H9 (cell line): ENCODE measurements around the gene FAM53B. TPM values are rescaled to one million over a fixed set of nuclear protein-coding genes. Genes with fewer than 3 reads are reported as not detected.

Experiments
- DNase-seq: peaks from one replicate; pipeline ENCODE4 v3.0.0-alpha.2; 2017
- H2AFZ ChIP-seq: one replicate; pipeline ENCODE4 v1.6.1; 2013; ENCODE audit warnings: mild to moderate bottlenecking, low read length, control low read depth, moderate library complexity
- H2AK5ac ChIP-seq: 2 replicates; pipeline ENCODE4 v1.6.1; 2013; ENCODE audit warnings: low read length, control low read depth, mixed read lengths; ENCODE audit not compliant: insufficient read length
- H2BK120ac ChIP-seq: one replicate; pipeline ENCODE4 v1.6.1; 2013; ENCODE audit warnings: low read depth, mild to moderate bottlenecking, low read length, control low read depth, inconsistent platforms; ENCODE audit not compliant: poor library complexity, severe bottlenecking
- H2BK12ac ChIP-seq: 2 replicates; pipeline ENCODE4 v1.6.1; 2013; ENCODE audit warnings: low read length, control low read depth, mixed read lengths, low read depth; ENCODE audit not compliant: insufficient read length
- H2BK15ac ChIP-seq: 2 replicates; pipeline ENCODE4 v1.6.1; 2013; ENCODE audit warnings: low read depth, low read length, control low read depth
- H2BK20ac ChIP-seq: one replicate; pipeline ENCODE4 v1.6.1; 2013; ENCODE audit warnings: low read depth, mild to moderate bottlenecking, low read length, control low read depth, inconsistent platforms; ENCODE audit not compliant: poor library complexity, severe bottlenecking
- H2BK5ac ChIP-seq: 2 replicates; pipeline ENCODE4 v1.6.1; 2013; ENCODE audit warnings: low read length, control low read depth, mixed read lengths; ENCODE audit not compliant: insufficient read length
- H3K14ac ChIP-seq: 2 replicates; pipeline ENCODE4 v1.6.1; 2013; ENCODE audit warnings: low read length, control low read depth; ENCODE audit not compliant: insufficient read depth
- H3K18ac ChIP-seq: 2 replicates; pipeline ENCODE4 v1.6.1; 2013; ENCODE audit warnings: low read depth, mild to moderate bottlenecking, mixed read lengths, low read length, control low read depth; ENCODE audit not compliant: insufficient read length
- H3K23ac ChIP-seq: 2 replicates; pipeline ENCODE4 v1.6.1; 2013; ENCODE audit warnings: low read length, control low read depth, mixed read lengths, low read depth; ENCODE audit not compliant: insufficient read length
- H3K23me2 ChIP-seq: 2 replicates; pipeline ENCODE4 v1.6.1; 2013; ENCODE audit warnings: low read depth, mild to moderate bottlenecking, mixed read lengths, low read length, control low read depth; ENCODE audit not compliant: insufficient read length, poor library complexity, severe bottlenecking
- H3K27ac ChIP-seq: 2 replicates; pipeline ENCODE4 v1.5.1; 2013; ENCODE audit warnings: low read length, control low read depth, mixed read lengths, low read depth; ENCODE audit not compliant: insufficient read length
- H3K27me3 ChIP-seq: 2 replicates; pipeline ENCODE4 v1.6.1; 2013; ENCODE audit warnings: low read length, control low read depth, inconsistent platforms; ENCODE audit not compliant: insufficient read depth
- H3K4ac ChIP-seq: 2 replicates; pipeline ENCODE4 v1.6.1; 2013; ENCODE audit warnings: low read depth, mild to moderate bottlenecking, control low read depth, inconsistent platforms, low read length, moderate library complexity
- H3K4me1 ChIP-seq: 2 replicates; pipeline ENCODE4 v1.6.1; 2013; ENCODE audit warnings: low read length, control low read depth, inconsistent platforms; ENCODE audit not compliant: insufficient read depth
- H3K4me2 ChIP-seq: 2 replicates; pipeline ENCODE4 v1.6.1; 2013; ENCODE audit warnings: low read length, control low read depth, mixed read lengths; ENCODE audit not compliant: insufficient read length, insufficient read depth
- H3K56ac ChIP-seq: 2 replicates; pipeline ENCODE4 v1.6.1; 2013; ENCODE audit warnings: low read depth, mild to moderate bottlenecking, mixed read lengths, low read length, control low read depth; ENCODE audit not compliant: insufficient read length
- H3K79me1 ChIP-seq: 2 replicates; pipeline ENCODE4 v1.6.1; 2013; ENCODE audit warnings: low read depth, mild to moderate bottlenecking, moderate library complexity, low read length, control low read depth, inconsistent platforms; ENCODE audit not compliant: insufficient read depth, poor library complexity, severe bottlenecking
- H3K79me2 ChIP-seq: 2 replicates; pipeline ENCODE4 v1.6.1; 2013; ENCODE audit warnings: low read length, control low read depth, inconsistent platforms; ENCODE audit not compliant: insufficient read depth
- H3K9ac ChIP-seq: 2 replicates; pipeline ENCODE4 v1.6.1; 2013; ENCODE audit warnings: low read length, control low read depth, mixed read lengths; ENCODE audit not compliant: insufficient read length; ENCODE audit errors: extremely low read depth
- H3K9me3 ChIP-seq: one replicate; pipeline ENCODE4 v1.6.1; 2013; ENCODE audit warnings: low read depth, low read length, inconsistent platforms; ENCODE audit not compliant: control insufficient read depth
- H3T11ph ChIP-seq: one replicate; pipeline ENCODE4 v1.6.1; 2013; ENCODE audit warnings: mild to moderate bottlenecking, low read length, control low read depth, inconsistent platforms
- H4K20me1 ChIP-seq: one replicate; pipeline ENCODE4 v1.6.1; 2013; ENCODE audit not compliant: control insufficient read depth, insufficient read length, insufficient read depth
- H4K5ac ChIP-seq: 2 replicates; pipeline ENCODE4 v1.6.1; 2013; ENCODE audit warnings: low read depth, mild to moderate bottlenecking, mixed read lengths, low read length, control low read depth; ENCODE audit not compliant: insufficient read length
- H4K8ac ChIP-seq: replicated peaks from 2 replicates; pipeline ENCODE4 v1.6.1; 2013; ENCODE audit warnings: low read length, control low read depth, mixed read lengths, low read depth; ENCODE audit not compliant: insufficient read length
- H4K91ac ChIP-seq: 2 replicates; pipeline ENCODE4 v1.6.1; 2013; ENCODE audit warnings: low read depth, mild to moderate bottlenecking, moderate library complexity, mixed read lengths, low read length, control low read depth; ENCODE audit not compliant: insufficient read length
- H3K27ac Mint-ChIP-seq, 3 experiments: 2 replicates in 2 of 3; 3 replicates in 1 of 3; pipeline ENCODE4 v1.8.0; 2020 to 2021; ENCODE audit warnings: mixed read lengths in 3 of 3, mild to moderate bottlenecking in 1 of 3, moderate library complexity in 1 of 3
- H3K27me3 Mint-ChIP-seq: 2 replicates; pipeline ENCODE4 v1.8.0; 2021; ENCODE audit warnings: low read depth, mild to moderate bottlenecking, moderate library complexity, mixed read lengths
- H3K36me3 Mint-ChIP-seq, 3 experiments: 2 replicates in 2 of 3; 3 replicates in 1 of 3; pipeline ENCODE4 v1.8.0; 2020 to 2021; ENCODE audit warnings: low read depth in 3 of 3, mixed read lengths in 3 of 3; ENCODE audit not compliant: insufficient read depth in 1 of 3
- H3K4me1 Mint-ChIP-seq, 2 experiments: 2 replicates each; pipeline ENCODE4 v1.8.0; 2020; ENCODE audit warnings: mixed read lengths in 2 of 2
- H3K4me3 Mint-ChIP-seq, 2 experiments: 2 replicates in 1 of 2; 3 replicates in 1 of 2; pipeline ENCODE4 v1.8.0; 2020 to 2021; ENCODE audit warnings: mild to moderate bottlenecking in 2 of 2, mixed read lengths in 2 of 2, moderate library complexity in 1 of 2
- H3K9me3 Mint-ChIP-seq, 2 experiments: 2 replicates in 1 of 2; 3 replicates in 1 of 2; pipeline ENCODE4 v1.8.0; 2020; ENCODE audit warnings: mild to moderate bottlenecking in 2 of 2, mixed read lengths in 2 of 2, moderate library complexity in 1 of 2
- CTCF ChIP-seq: fragments of 200-600 bp; sonication (generic); conservative IDR thresholded peaks from 3 replicates; pipeline ENCODE4 v1.8.0; 2021; ENCODE audit warnings: antibody characterized with exemption, mild to moderate bottlenecking
- WGBS: extraction: QIAGEN DNeasy Blood & Tissue Kit; methylation state at CpG from one replicate; pipeline ENCODE4 v1.1.7; 2013; ENCODE audit warnings: missing lambda C conversion rate, low lambda C conversion rate, mixed read lengths; ENCODE audit not compliant: insufficient read length; ENCODE audit errors: extremely low coverage; 5-methylcytosine and 5-hydroxymethylcytosine counted together
- total RNA-seq: library from RNA; stranded (reverse); gene quantifications from 2 replicates; pipeline ENCODE4 v1.2.1, GENCODE V29; 2021

Gene FAM53B
- total RNA-seq, 1 experiment from 2014 or later = 11.5 TPM

GRCh38 chr10:124648131-124648475, 96.1 kb downstream of the FAM53B start:
- H2BK20ac ChIP-seq = no peak overlapping the region
- H3K9me3 ChIP-seq = no peaks in the 10 kb centered on the region
- no peaks in the 10 kb centered on the region for H3K79me2 ChIP-seq
- H3K27me3 ChIP-seq = no peaks in the 10 kb centered on the region
- no peak overlapping the region for H3K4me2 ChIP-seq
- no peak for TF ChIP-seq CTCF
- no peak overlapping the region for H2BK120ac ChIP-seq
- peak overlapping the region in 1 of 3 experiments; percentile 89; a peak in 2 of 7 replicates for H3K27ac Mint-ChIP-seq
- H4K5ac ChIP-seq = no peak overlapping the region
- no peaks in the 10 kb centered on the region for H3K79me1 ChIP-seq
- no peak overlapping the region for H4K8ac ChIP-seq
- no peak overlapping the region for H3K4ac ChIP-seq
- H3K9ac ChIP-seq = no peak overlapping the region
- H2BK15ac ChIP-seq = no peak overlapping the region
- no peak overlapping the region for H4K91ac ChIP-seq
- no peak overlapping the region for H3K4me3 Mint-ChIP-seq
- no peak overlapping the region for H3K18ac ChIP-seq
- H3K14ac ChIP-seq = no peak overlapping the region; the same call in 1 of the 2 replicates
- H3K56ac ChIP-seq = no peak overlapping the region
- H3K23ac ChIP-seq = no peak overlapping the region
- H3K23me2 ChIP-seq = no peaks in the 10 kb centered on the region
- WGBS = no CpG with 5 or more reads among the region's 7 CpGs
- peaks cover 26 to 47% of the 10 kb centered on the region in 2 experiments for H3K4me1 Mint-ChIP-seq
- H4K20me1 ChIP-seq = peaks cover 2% of the 10 kb centered on the region
- H2AK5ac ChIP-seq = no peak overlapping the region
- no peaks in the 10 kb centered on the region for H3K9me3 Mint-ChIP-seq
- H3K27ac ChIP-seq = no peak overlapping the region
- H3K36me3 Mint-ChIP-seq = 0 out of 7 replicates have a peak, but pooled peaks cover 0 to 2% (median 0%) of the 10 kb centered on the region in 3 experiments
- no peak for DNase-seq
- H3T11ph ChIP-seq = no peak overlapping the region
- H2AFZ ChIP-seq = no peak overlapping the region
- no peaks in the 10 kb centered on the region for H3K27me3 Mint-ChIP-seq
- H2BK5ac ChIP-seq = no peak overlapping the region
- no peak overlapping the region for H2BK12ac ChIP-seq
- peaks cover 6% of the 10 kb centered on the region; the same call in 1 of the 2 replicates for H3K4me1 ChIP-seq
